K562 treated with DMSO at 1 percent for 24 hours (cell line): ENCODE data around the gene HTD2. TPM values are rescaled to one million over a fixed set of nuclear protein-coding genes. Genes with fewer than 3 reads are reported as not detected.

Experiments
- total RNA-seq: library from RNA; unstranded; fragments of 300-600 nt; gene quantifications from 2 replicates; pipeline ENCODE4 v1.2.3, GENCODE V29; 2022; ENCODE audit warnings: low read depth; ENCODE audit not compliant: insufficient read depth

HTD2 gene
- 3.8 and 5.0 TPM in 2 replicates for total RNA-seq

GRCh38 chr3:58305882-58306711, at the start of gene HTD2, which contains the start of gene RPP14:
Gene HTD2, plus strand, starts transcription at chr3:58306520. Its CDS starts 11,094 bp downstream, at chr3:58317614.
Gene RPP14, plus strand, starts transcription at chr3:58306245. Its CDS starts 4,085 bp downstream, at chr3:58310330.

GRCh38 chr3:58332575-58333188, 26.4 kb downstream of the HTD2 start, which contains the start of gene PXK:
Gene PXK, plus strand, starts transcription at chr3:58332892. Its CDS starts 97 bp downstream, at chr3:58332989.

Other genes starting within 250 kb of the HTD2 start
- gene DNASE1L3, start 95.5 kb upstream of the HTD2 start, total RNA-seq, result not detected in 2 replicates
- 5.0 and 5.1 TPM in 2 replicates for gene ABHD6, start 68.7 kb upstream of the HTD2 start, total RNA-seq
- 4.3 and 5.9 TPM in 2 replicates for gene RPP14, start 275 bp upstream of the HTD2 start, total RNA-seq
- gene PXK, start 26.4 kb downstream of the HTD2 start, total RNA-seq, result 14.9 and 17.0 TPM in 2 replicates
- 54.9 and 56.2 TPM in 2 replicates for gene PDHB, start 127.3 kb downstream of the HTD2 start, total RNA-seq
- 3.5 TPM in 2 replicates for gene KCTD6, start 185.6 kb downstream of the HTD2 start, total RNA-seq
- gene ACOX2, start 230.7 kb downstream of the HTD2 start, total RNA-seq, result 0.75 TPM in 1 of 2 replicates, not detected in the other